HG03558 (cell line): ENCODE data around the gene TMUB1.

Experiments used
- ATAC-seq: cut with Tn5 transposase; IDR thresholded peaks from one replicate; pipeline ENCODE4 v1.9.1; 2021; ENCODE audit warnings: moderate number of reproducible peaks; ENCODE audit not compliant: unreplicated experiment; ENCODE audit errors: extremely low read depth

Gene TMUB1

DNA sequence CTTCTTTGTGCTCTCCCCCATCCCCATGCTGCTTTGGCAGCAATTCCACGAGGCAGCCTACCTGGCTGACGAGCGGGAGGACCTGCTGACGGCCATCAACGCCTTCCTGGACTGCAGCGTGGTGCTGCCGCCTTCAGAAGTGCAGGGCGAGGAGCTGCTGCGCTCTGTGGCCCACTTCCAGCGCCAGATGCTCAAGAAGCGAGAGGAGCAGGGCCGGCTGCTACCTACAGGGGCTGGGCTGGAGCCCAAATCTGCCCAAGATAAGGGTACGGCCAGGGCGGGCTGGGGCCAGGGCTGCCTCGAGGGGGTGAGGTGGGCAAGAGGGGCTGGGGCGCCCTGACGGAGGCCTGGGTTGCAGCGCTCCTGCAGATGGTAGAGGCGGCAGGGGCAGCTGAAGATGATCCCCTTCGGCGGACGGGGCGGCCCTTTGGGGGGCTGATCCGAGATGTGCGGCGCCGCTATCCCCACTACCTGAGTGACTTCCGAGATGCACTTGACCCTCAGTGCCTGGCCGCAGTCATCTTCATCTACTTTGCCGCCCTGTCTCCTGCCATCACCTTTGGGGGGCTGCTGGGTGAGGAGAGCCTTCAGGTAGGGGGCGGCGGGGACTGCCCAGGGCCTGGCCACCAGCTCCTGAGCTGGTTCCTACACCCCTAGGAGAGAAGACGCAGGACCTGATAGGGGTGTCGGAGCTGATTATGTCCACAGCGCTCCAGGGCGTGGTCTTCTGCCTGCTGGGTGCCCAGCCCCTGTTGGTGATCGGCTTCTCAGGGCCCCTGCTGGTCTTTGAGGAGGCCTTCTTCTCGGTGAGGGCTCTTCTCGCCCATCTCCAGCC lies 12.0 kb downstream of the TMUB1 start:
- no peak for ATAC-seq

DNA sequence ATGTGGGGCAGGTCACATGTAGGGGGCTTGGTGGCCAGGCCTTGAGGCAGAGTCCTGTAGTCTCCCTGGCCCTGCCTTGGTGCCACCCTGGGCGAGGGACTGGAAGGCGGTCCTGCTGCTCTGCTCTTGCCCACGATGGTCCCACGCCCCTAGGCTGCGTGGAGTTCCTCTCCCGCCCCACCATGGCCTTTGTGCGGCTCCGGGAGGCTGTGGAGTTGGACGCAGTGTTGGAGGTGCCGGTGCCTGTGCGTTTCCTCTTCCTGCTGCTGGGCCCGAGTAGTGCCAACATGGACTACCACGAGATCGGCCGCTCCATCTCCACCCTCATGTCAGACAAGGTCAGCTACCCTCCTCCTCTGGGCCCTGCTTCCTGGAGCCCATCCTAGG lies 12.7 kb downstream of the TMUB1 start:
- no peak for ATAC-seq

DNA sequence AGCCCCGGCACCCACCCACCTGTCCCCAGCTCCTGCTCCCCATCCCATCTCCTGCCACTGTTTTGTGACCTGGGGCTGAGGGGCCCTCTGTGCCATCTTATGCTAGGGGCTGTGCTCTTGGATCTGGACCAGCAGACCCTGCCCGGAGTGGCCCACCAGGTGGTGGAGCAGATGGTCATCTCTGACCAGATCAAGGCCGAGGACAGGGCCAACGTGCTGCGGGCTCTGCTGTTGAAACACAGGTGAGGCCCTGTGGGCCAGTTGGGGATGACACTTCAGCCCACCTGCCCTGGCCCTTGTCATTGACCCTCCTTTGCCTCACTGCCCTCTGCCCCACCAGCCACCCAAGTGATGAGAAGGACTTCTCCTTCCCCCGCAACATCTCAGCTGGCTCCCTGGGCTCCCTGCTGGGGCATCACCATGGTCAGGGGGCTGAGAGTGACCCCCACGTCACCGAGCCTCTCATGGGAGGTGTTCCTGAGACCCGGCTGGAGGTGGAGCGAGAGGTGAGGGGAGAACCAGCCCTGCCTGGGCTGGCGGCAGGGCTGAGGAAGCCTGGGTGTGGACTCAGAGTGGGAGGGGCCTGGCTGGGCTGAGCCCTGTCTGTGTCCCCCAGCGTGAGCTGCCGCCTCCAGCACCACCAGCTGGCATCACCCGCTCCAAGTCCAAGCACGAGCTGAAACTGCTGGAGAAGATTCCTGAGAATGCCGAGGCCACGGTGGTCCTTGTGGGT lies 13.3 kb downstream of the TMUB1 start:
- ATAC-seq: no peak

DNA sequence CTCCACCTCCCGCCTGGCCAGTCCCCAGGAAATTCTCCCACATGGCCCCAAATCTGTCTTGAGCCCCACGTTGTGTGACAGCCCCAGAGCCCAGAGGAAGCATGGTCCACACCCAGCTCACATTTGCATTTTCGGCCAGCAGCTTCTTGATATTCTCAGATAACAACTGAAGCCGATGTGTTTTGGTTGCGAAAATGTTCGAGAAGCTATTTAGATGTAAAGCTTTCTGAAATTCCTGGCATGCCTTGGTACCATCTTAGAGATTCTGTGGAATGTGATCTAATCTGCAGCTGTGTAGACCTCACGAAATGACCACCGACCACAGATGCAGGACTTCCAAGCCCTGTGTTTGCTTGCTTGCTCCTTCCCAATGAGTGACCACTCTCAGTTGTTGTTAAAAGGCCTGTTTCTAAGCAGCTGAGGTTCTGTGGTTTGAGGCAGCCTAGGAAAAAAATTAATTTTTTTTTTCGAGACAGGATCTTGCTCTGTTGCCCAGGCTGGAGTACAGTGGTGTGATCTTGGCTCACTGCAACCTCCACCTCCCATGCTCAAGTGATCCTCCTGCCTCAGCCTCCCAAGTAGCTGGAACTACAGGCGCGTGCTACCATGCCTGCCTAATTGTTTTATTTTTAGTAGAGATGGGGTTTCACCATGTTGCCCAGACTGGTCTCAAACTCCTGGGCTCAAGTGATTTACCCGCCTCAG lies 15.1 kb downstream of the TMUB1 start:
- no peak for ATAC-seq

DNA sequence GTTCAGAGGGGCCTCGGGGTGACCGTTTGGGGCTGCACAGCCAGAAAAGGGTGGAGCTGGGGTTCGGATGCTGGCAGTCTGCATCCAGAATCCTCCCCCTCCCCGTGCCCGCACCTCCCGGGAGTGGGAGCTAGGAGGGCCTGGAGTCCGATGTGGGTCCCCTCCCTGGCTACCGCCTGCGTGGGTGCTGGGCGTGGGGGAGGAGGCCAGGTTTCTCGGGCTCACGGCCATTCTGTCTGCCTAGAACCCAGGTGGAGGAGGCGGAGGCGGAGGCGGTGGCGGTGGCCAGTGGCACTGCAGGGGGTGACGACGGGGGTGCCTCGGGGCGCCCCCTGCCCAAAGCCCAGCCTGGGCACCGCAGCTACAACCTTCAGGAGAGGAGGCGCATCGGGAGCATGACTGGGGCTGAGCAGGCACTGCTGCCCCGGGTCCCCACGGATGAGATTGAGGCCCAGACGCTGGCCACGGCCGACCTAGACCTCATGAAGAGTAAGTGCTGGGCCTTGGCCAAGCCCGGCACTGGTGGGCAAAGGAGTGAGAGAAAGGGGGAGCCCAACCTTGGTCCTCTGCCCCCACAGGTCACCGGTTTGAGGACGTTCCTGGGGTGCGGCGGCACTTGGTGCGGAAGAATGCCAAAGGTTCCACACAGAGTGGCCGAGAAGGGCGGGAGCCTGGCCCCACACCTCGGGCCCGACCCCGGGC lies 16.9 kb downstream of the TMUB1 start:
- ATAC-seq: no peak

DNA sequence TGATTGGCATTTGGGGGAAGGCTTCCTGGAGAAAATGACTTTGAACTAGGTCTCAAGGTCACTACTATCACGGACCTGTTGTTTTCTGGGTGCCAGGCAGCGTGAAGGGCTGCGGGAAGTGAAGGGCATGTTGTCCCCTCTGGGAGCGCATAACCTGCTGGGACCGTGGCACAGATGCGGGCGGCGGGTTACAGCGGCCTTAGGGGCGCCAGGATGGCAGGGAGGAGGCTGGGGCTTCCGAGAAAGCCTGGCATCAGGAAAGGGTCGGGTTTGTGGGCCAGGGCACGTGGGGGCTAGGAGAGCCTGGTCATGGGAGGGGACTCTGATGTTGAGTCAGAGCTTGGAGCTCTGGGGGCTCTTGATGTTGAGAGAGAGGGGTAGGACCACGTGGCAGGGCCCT lies 17.8 kb downstream of the TMUB1 start:
- no peak for ATAC-seq

DNA sequence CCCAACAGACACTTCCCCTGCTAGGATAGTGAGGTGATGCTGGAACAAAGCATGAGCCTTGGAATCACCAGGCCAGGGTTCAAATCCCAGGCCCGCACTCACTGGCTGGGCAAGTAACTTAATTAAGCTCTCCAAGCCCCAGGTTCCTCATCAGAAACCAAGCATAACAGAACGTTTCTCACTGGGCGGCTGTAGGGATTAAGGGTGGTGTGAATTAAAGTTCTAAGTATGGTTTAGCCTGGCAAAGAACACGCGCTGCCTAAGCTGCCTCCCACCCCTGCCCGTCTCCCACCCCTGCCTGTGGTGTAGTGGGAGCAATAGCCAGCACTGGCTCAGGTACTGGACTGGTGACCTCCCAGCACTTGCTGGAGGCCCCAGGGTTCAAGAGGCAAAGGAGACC lies 18.3 kb downstream of the TMUB1 start:
- ATAC-seq: no peak

DNA sequence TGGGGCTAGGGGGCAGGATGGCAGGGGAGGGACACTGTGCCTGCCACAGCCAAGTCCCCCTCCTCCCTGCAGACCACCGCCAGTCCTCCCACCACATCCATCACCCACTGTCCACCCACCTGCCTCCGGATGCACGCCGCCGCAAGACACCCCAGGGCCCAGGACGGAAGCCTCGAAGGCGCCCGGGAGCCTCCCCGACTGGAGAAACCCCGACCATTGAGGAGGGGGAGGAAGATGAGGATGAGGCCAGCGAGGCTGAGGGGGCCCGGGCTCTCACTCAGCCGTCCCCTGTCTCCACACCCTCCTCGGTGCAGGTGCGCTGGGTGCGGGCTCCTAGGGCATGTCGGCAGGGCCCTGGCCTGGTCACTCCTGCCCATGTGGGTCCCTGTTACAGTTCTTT lies 18.8 kb downstream of the TMUB1 start:
- no peak for ATAC-seq

GRCh38 chr7:151063212-151063561 lies 20.1 kb downstream of the TMUB1 start:
- ATAC-seq: no peak

- ATAC-seq: no peak
Measured at GRCh38 chr7:151062399-151063211, 20.7 kb downstream of the TMUB1 start.

- ATAC-seq: no peak
Measured at GRCh38 chr7:151062111-151062398, 21.2 kb downstream of the TMUB1 start.

GRCh38 chr7:151061213-151062110 lies 21.8 kb downstream of the TMUB1 start:
- ATAC-seq: no peak

- ATAC-seq: no peak
Measured at GRCh38 chr7:151060416-151061212, 22.7 kb downstream of the TMUB1 start.

GRCh38 chr7:151060113-151060415 lies 23.2 kb downstream of the TMUB1 start:
- ATAC-seq: no peak

DNA sequence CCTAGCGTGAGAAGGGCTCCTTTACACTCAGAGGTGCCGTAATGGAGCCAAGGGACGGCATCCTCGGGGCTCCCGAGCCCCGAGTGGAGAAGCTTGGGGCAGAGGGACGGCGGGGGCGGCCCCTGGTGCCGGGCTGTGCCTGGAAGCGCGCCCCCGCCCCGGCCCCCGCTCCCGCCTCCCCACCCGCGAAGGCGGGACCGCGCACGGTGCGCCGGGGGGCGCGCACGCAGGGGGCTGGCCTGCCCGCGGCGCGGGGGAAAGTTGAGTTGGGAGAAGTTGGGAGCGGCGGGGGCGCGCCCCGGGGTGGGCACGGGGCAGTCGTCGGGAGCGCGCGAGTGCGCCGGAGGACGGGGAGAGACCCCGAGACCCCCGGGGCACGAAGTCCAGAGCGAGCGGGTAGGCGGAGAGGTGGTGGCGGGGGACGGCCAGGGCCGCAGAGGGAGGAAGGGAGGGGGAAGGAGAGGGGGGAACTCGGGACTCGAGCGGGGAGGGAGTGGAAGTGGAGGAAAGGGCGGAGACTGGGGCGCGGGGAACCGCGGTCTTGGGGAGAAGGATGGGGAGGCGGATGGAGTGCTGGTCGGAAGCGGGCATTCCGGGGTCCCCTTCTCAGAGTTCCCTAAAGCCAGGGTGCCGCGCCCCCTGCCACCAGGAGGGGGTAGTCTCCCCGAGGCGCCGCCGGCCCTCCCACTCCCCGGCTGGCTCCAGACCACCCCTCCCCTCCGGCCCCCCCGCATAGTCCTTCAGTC lies 23.8 kb downstream of the TMUB1 start, which contains the start of gene SLC4A2:
SLC4A2 (plus strand) TSS at position 223 of the 746 bp plus-strand sequence. CDS start 2,399 bp downstream, outside the sequence.
- no peak for ATAC-seq

DNA sequence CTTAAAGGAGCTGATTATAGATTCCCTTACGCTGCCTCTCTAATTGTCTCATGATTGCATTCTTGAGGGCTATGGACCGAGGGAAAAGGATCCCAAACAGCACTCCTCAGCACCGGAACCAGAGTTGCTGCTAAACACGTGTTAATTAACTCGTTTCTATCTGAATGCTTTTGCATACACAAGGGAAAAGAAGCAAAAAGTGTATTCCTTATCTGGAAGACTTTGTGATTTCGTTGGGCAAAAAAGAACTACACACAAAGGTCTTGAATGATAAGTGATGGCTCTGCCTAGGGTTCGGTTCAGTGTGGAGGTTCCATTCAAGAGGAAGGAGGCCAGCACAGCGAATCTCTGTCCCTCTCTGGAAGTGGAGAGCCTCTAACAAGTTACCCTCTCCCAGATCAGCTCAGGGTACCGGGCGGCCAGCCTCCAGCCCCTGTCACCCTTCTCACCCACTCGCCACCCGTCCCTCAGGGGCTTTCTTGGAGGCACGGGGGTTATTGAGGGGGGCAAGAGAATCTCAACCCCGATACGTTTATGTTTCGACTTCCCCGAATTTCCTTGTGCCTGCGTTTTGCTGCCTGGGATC lies 24.4 kb downstream of the TMUB1 start:
- no peak for ATAC-seq
